ENCODE measurements around the gene SNX3.
"Not testable (repeated sequence)": the region's sequence is repeated elsewhere in the genome, so short reads cannot be mapped to it uniquely, and the experiment has no call there.

SNX3 gene

GRCh38 chr6:108260126-108260808 is 573 bp downstream of the SNX3 start:
- no peak for DNase-seq

GRCh38 chr6:108254433-108255410 is 6.1 kb downstream of the SNX3 start:
- DNase-seq, result peak; percentile 6

- no peak for DNase-seq
These were observed 7.6 kb downstream of the SNX3 start for GRCh38 chr6:108253241-108253640.

GRCh38 chr6:108252055-108252454 is 8.8 kb downstream of the SNX3 start:
- DNase-seq, result no peak

GRCh38 chr6:108251252-108251651 is 9.6 kb downstream of the SNX3 start:
- DNase-seq, result no peak

- no peak for DNase-seq
These were observed 10.5 kb downstream of the SNX3 start for GRCh38 chr6:108250240-108250866.

GRCh38 chr6:108247965-108248536 is 12.8 kb downstream of the SNX3 start:
- no peak for DNase-seq

GRCh38 chr6:108245095-108245494 is 15.7 kb downstream of the SNX3 start:
- DNase-seq, result not testable (repeated sequence)

- no peak for DNase-seq
These were observed 17.0 kb downstream of the SNX3 start for GRCh38 chr6:108243836-108244235.

GRCh38 chr6:108242721-108243120 is 18.1 kb downstream of the SNX3 start:
- no peak for DNase-seq

- DNase-seq, result no peak
These were observed 18.6 kb downstream of the SNX3 start for GRCh38 chr6:108242259-108242658.

- no peak for DNase-seq
These were observed 22.5 kb downstream of the SNX3 start for GRCh38 chr6:108238322-108238721.

GRCh38 chr6:108236791-108237190 is 24.0 kb downstream of the SNX3 start:
- DNase-seq, result no peak

- DNase-seq, result no peak
These were observed 25.7 kb downstream of the SNX3 start for GRCh38 chr6:108235127-108235526.

GRCh38 chr6:108228416-108228815 is 32.4 kb downstream of the SNX3 start:
- DNase-seq, result no peak

- DNase-seq, result no peak
These were observed 33.5 kb downstream of the SNX3 start for GRCh38 chr6:108227290-108227689.

- DNase-seq, result peak; percentile 62
These were observed 38.3 kb downstream of the SNX3 start for GRCh38 chr6:108222504-108222903.

- no peak for DNase-seq
These were observed 38.8 kb downstream of the SNX3 start for GRCh38 chr6:108222064-108222463.

- DNase-seq, result no peak
These were observed 49.2 kb downstream of the SNX3 start for GRCh38 chr6:108211671-108212070.

- DNase-seq, result no peak
These were observed 50.3 kb downstream of the SNX3 start for GRCh38 chr6:108210556-108210955.

- DNase-seq, result no peak
These were observed 51.1 kb downstream of the SNX3 start for GRCh38 chr6:108209738-108210137.

GRCh38 chr6:108207013-108207412 is 53.8 kb downstream of the SNX3 start:
- DNase-seq, result no peak

Data from GF-D8 (cell line).